HG02973 (cell line): ENCODE results near the gene CCK.
"Not testable (repeated sequence)": the region's sequence is repeated elsewhere in the genome, so short reads cannot be mapped to it uniquely, and the experiment has no call there.

Source experiments
- ATAC-seq: cut with Tn5 transposase; IDR thresholded peaks from one replicate; pipeline ENCODE4 v1.9.1; 2021; ENCODE audit warnings: moderate library complexity; ENCODE audit not compliant: unreplicated experiment

The CCK gene

GRCh38 chr3:42266085-42266484 is at the start of gene CCK:
TSS of gene CCK (minus strand) at chr3:42266185. CDS start at chr3:42263630, 2,555 bp downstream.
- ATAC-seq, result no peak

- ATAC-seq, result no peak
These were observed 48.4 kb upstream of the CCK start for GRCh38 chr3:42314411-42314810.

GRCh38 chr3:42308651-42309050 is 42.7 kb upstream of the CCK start:
- ATAC-seq, result no peak

GRCh38 chr3:42306499-42306898 is 40.5 kb upstream of the CCK start:
- ATAC-seq, result no peak

GRCh38 chr3:42302924-42303634 is 37.1 kb upstream of the CCK start:
- no peak for ATAC-seq

- no peak for ATAC-seq
These were observed 35.6 kb upstream of the CCK start for GRCh38 chr3:42301446-42302175.

GRCh38 chr3:42300778-42301177 is 34.8 kb upstream of the CCK start:
- ATAC-seq, result no peak

GRCh38 chr3:42300013-42300412 is 34.0 kb upstream of the CCK start:
- ATAC-seq, result no peak

- ATAC-seq, result no peak
These were observed 32.3 kb upstream of the CCK start for GRCh38 chr3:42298259-42298658.

GRCh38 chr3:42292009-42292408 is 26.0 kb upstream of the CCK start:
- ATAC-seq, result no peak

GRCh38 chr3:42290966-42291714 is 25.2 kb upstream of the CCK start:
- ATAC-seq, result peak; percentile 67

GRCh38 chr3:42289026-42289425 is 23.0 kb upstream of the CCK start:
- no peak for ATAC-seq

- no peak for ATAC-seq
These were observed 22.4 kb upstream of the CCK start for GRCh38 chr3:42288385-42288784.

GRCh38 chr3:42287423-42287822 is 21.4 kb upstream of the CCK start:
- ATAC-seq, result not testable (repeated sequence)

- ATAC-seq, result no peak
These were observed 11.7 kb upstream of the CCK start for GRCh38 chr3:42277676-42278075.

GRCh38 chr3:42276141-42277132 is 10.5 kb upstream of the CCK start:
- peak; percentile 78 for ATAC-seq

GRCh38 chr3:42275217-42275616 is 9.2 kb upstream of the CCK start:
- ATAC-seq, result no peak

- ATAC-seq, result no peak
These were observed 8.3 kb upstream of the CCK start for GRCh38 chr3:42274266-42274665.

- no peak for ATAC-seq
These were observed 7.4 kb upstream of the CCK start for GRCh38 chr3:42273361-42273760.

- ATAC-seq, result no peak
These were observed 5.8 kb upstream of the CCK start for GRCh38 chr3:42271786-42272185.

GRCh38 chr3:42270561-42270960 is 4.6 kb upstream of the CCK start:
- no peak for ATAC-seq
